Mucosa of rectum (tissue), 2 donors: ENCODE measurements around the gene RAMP2.
"Not testable (repeated sequence)": the region's sequence is repeated elsewhere in the genome, so short reads cannot be mapped to it uniquely, and the experiment has no call there.

Experiments used
- H3K27ac ChIP-seq, 2 donors: one replicate each; pipeline ENCODE4 v1.7.0; 2013; ENCODE audit warnings: inconsistent platforms in 2 of 2, low read depth in 2 of 2, low read length in 2 of 2
- H3K27me3 ChIP-seq, 2 donors: one replicate each; pipeline ENCODE4 v1.7.0; 2013; ENCODE audit warnings: low read length in 2 of 2; ENCODE audit not compliant: control insufficient read depth in 2 of 2, insufficient read depth in 2 of 2
- H3K36me3 ChIP-seq, 2 donors: one replicate each; pipeline ENCODE4 v1.7.0; 2013; ENCODE audit warnings: low read length in 2 of 2; ENCODE audit not compliant: control insufficient read depth in 2 of 2, insufficient read depth in 2 of 2
- H3K4me1 ChIP-seq, 2 donors: one replicate each; pipeline ENCODE4 v1.7.0; 2013; ENCODE audit warnings: low read length in 2 of 2, mild to moderate bottlenecking in 1 of 2; ENCODE audit not compliant: control insufficient read depth in 2 of 2, insufficient read depth in 2 of 2
- H3K4me3 ChIP-seq, 2 donors: one replicate each; pipeline ENCODE4 v1.7.0; 2013; ENCODE audit warnings: low read length in 2 of 2
- H3K9ac ChIP-seq, 2 donors: one replicate each; pipeline ENCODE4 v1.7.0; 2013; ENCODE audit warnings: low read length in 2 of 2, low read depth in 1 of 2, mild to moderate bottlenecking in 1 of 2
- H3K9me3 ChIP-seq, 2 donors: one replicate each; pipeline ENCODE4 v1.7.0; 2013; ENCODE audit warnings: low read length in 2 of 2; ENCODE audit not compliant: control insufficient read depth in 2 of 2
- donor health status: healthy.
- donor health status: Normal muscosa, but diverticular disease.

The RAMP2 gene

GRCh38 chr17:42760652-42761581 is at the start of gene RAMP2:
Gene RAMP2, plus strand, starts transcription at chr17:42761227. Its CDS starts 35 bp downstream, at chr17:42761262.
- peaks cover 0 to 3% of the 10 kb centered on the region in 2 donors for H3K4me1 ChIP-seq

GRCh38 chr17:42720996-42721583 is 39.9 kb upstream of the RAMP2 start:
- Histone ChIP-seq H3K27me3 (no peaks in the 10 kb centered on the region), H3K4me3 (no peak overlapping the region), H3K9ac (no peak overlapping the region), H3K9me3 (no peaks in the 10 kb centered on the region), H3K36me3 (peaks cover 50 to 60% of the 10 kb centered on the region in 2 donors), H3K27ac (no peak overlapping the region), H3K4me1 (no peaks in the 10 kb centered on the region)

More at GRCh38 chr17:42760652-42761581, at the start of gene RAMP2:
- no peaks in the 10 kb centered on the region for H3K9me3 ChIP-seq
- no peaks in the 10 kb centered on the region for H3K36me3 ChIP-seq
- H3K27ac ChIP-seq: peak within 1 kb of the TSS in 1 of 2 donors; percentile 13
- H3K9ac ChIP-seq: peak within 1 kb of the TSS; percentile 6 to 34
- peak within 1 kb of the TSS; percentile 29 to 41 for H3K4me3 ChIP-seq
- peaks cover 7 to 13% of the 10 kb centered on the region in 2 donors for H3K27me3 ChIP-seq

DNA sequence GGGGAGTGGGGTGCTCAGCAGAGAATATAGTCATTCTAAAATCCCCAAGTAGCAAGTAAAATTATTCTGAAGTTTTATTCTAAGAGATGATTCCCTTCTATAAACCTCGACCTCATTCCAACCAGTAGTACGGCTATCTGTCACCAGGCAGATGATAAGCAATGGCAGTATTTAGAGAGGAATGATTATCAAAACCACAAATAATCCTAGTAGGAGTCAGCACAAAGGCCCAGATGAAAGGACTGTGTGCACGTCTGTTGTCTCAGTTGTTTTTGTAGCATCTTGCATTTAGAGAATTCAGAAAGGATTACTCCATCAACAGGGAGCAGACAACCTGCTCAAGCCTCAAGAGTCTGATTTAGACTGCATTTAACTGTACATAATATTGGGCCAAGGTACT is 37.4 kb upstream of the RAMP2 start:
- no peaks in the 10 kb centered on the region for H3K27me3 ChIP-seq
- H3K9me3 ChIP-seq: no peaks in the 10 kb centered on the region
- no peak overlapping the region for H3K4me3 ChIP-seq
- H3K27ac ChIP-seq: no peak overlapping the region
- no peaks in the 10 kb centered on the region for H3K4me1 ChIP-seq
- no peak overlapping the region for H3K9ac ChIP-seq
- peaks cover 39 to 45% of the 10 kb centered on the region in 2 donors for H3K36me3 ChIP-seq

GRCh38 chr17:42725143-42725542 is 35.9 kb upstream of the RAMP2 start:
- H3K27ac ChIP-seq: no peak overlapping the region
- peaks cover 27 to 36% of the 10 kb centered on the region in 2 donors for H3K36me3 ChIP-seq
- no peaks in the 10 kb centered on the region for H3K27me3 ChIP-seq
- no peak overlapping the region for H3K9ac ChIP-seq
- no peaks in the 10 kb centered on the region for H3K9me3 ChIP-seq
- H3K4me3 ChIP-seq: no peak overlapping the region
- H3K4me1 ChIP-seq: no peaks in the 10 kb centered on the region

DNA sequence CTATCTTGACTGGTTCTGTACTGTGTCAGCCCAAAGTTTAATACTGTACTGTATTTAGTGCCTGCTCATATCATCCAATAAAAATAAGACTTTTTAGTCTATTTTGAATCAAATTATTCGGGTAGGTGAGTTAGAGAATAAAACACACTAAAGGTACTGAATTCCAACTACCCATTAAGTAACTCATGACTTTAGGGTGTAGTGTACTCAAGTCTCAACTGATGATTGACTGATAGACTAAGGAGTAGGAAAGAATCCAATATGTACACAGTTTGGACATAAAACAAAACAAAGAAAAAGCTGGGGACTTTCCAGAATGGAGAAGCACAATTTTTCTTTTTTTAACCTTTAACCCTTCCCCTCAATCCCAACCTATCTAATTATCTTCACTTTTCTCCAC is 20.3 kb upstream of the RAMP2 start:
- Histone ChIP-seq H3K9me3 (no peaks in the 10 kb centered on the region), H3K36me3 (no peaks in the 10 kb centered on the region), H3K4me1 (peaks cover 8 to 11% of the 10 kb centered on the region in 2 donors), H3K4me3 (no peak overlapping the region), H3K27ac (no peak overlapping the region), H3K9ac (no peak overlapping the region), H3K27me3 (no peaks in the 10 kb centered on the region)

GRCh38 chr17:42742916-42743315 is 18.1 kb upstream of the RAMP2 start:
- peaks cover 8 to 11% of the 10 kb centered on the region in 2 donors for H3K4me1 ChIP-seq
- not testable (repeated sequence) for H3K9me3 ChIP-seq, H3K36me3 ChIP-seq, H3K9ac ChIP-seq, H3K27me3 ChIP-seq, H3K27ac ChIP-seq, H3K4me3 ChIP-seq

- H3K36me3 ChIP-seq: no peaks in the 10 kb centered on the region
- peak overlapping the region; percentile 83 to 87 for H3K4me3 ChIP-seq
- no peaks in the 10 kb centered on the region for H3K9me3 ChIP-seq
- H3K27me3 ChIP-seq: no peaks in the 10 kb centered on the region
- peak overlapping the region; percentile 72 to 85 for H3K9ac ChIP-seq
- peak overlapping the region; percentile 86 to 92 for H3K27ac ChIP-seq
- peaks cover 8 to 11% of the 10 kb centered on the region in 2 donors for H3K4me1 ChIP-seq
Observed at GRCh38 chr17:42743595-42744282, 17.3 kb upstream of the RAMP2 start.

GRCh38 chr17:42744283-42744805 is 16.7 kb upstream of the RAMP2 start:
- Histone ChIP-seq H3K4me1 (peaks cover 8 to 12% of the 10 kb centered on the region in 2 donors), H3K9ac (peak overlapping the region; percentile 72 to 85), H3K36me3 (no peaks in the 10 kb centered on the region), H3K27ac (peak overlapping the region; percentile 86 to 92), H3K4me3 (peak overlapping the region; percentile 83 to 87), H3K9me3 (no peaks in the 10 kb centered on the region), H3K27me3 (no peaks in the 10 kb centered on the region)

- Histone ChIP-seq H3K4me1 (peaks cover 10 to 13% of the 10 kb centered on the region in 2 donors), H3K4me3 (peak within 1 kb of the TSS; percentile 83 to 87), H3K9ac (peak within 1 kb of the TSS; percentile 72 to 85), H3K27ac (peak within 1 kb of the TSS; percentile 86 to 92), H3K9me3 (no peaks in the 10 kb centered on the region), H3K27me3 (no peaks in the 10 kb centered on the region), H3K36me3 (no peaks in the 10 kb centered on the region)
Observed at GRCh38 chr17:42744806-42745617, 16.0 kb upstream of the RAMP2 start, which contains the start of gene EZH1. Gene EZH1, minus strand, starts transcription at chr17:42745040. Its CDS starts 16,099 bp downstream, at chr17:42728941.
